Neuron (in vitro differentiated cells): ENCODE data around the gene SUSD6.

Experiments used
- H2AFZ ChIP-seq: one replicate; pipeline ENCODE4 v1.6.1; 2013; ENCODE audit warnings: low read depth, mild to moderate bottlenecking, inconsistent platforms, low read length, moderate library complexity
- H3K27me3 ChIP-seq: one replicate; pipeline ENCODE4 v1.6.1; 2013; ENCODE audit warnings: low read length; ENCODE audit not compliant: insufficient read depth
- H3K36me3 ChIP-seq: one replicate; pipeline ENCODE4 v1.6.1; 2013; ENCODE audit warnings: low read length; ENCODE audit not compliant: insufficient read depth
- H3K4me1 ChIP-seq: one replicate; pipeline ENCODE4 v1.6.1; 2013; ENCODE audit warnings: low read length; ENCODE audit not compliant: insufficient read depth
- H3K4me3 ChIP-seq: 2 replicates; pipeline ENCODE4 v1.5.1; 2013; ENCODE audit warnings: mild to moderate bottlenecking, low read length, moderate library complexity
- H3K9me3 ChIP-seq: one replicate; pipeline ENCODE4 v1.6.1; 2013; ENCODE audit warnings: low read length

SUSD6 gene

DNA sequence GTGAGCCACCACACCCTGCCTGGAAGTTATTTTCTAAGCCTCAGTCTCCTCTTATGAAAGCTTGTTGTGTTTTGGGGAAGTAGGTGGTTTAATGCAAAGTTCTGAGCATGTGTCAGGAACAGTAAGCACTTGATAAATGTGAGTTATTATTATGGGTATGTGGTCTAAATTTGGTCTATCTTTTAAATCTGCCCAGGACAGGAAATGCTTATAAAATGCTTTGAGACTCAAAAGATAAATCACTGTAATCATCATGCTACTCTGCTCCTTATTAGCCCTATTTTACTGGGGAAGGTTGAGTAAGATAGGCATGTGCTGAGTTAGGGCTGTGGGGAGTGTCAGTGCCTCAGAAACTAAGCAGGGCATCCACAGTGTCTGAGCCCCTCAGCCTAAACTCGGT, 142.5 kb downstream of the SUSD6 start:
- no peak overlapping the region for H2AFZ ChIP-seq
- H3K4me3 ChIP-seq = no peak overlapping the region
- H3K9me3 ChIP-seq = no peaks in the 10 kb centered on the region
- no peaks in the 10 kb centered on the region for H3K4me1 ChIP-seq
- H3K27me3 ChIP-seq = no peaks in the 10 kb centered on the region
- H3K36me3 ChIP-seq = no peaks in the 10 kb centered on the region

DNA sequence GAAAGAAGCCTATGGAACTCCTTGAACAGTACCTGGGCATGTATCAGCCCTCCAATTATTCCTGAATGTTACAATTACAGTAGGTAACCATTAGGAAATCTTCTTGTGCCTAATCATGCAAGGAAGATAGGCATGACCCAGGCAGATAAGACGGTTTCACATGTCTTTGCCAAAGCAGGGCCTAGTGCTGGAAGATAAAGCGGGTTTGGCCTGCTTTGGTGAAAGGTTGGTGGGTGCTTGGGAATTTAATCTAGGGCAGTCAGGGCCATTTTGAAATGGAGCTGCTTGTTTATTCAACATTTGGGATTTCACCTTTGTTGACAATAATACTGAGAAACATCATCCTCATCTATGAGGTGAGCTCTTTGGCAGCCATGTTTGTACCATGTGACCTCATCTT, 143.1 kb downstream of the SUSD6 start:
- Histone ChIP-seq H3K4me1 (no peaks in the 10 kb centered on the region), H3K4me3 (no peak overlapping the region), H3K27me3 (no peaks in the 10 kb centered on the region), H2AFZ (no peak overlapping the region), H3K36me3 (no peaks in the 10 kb centered on the region), H3K9me3 (no peaks in the 10 kb centered on the region)

DNA sequence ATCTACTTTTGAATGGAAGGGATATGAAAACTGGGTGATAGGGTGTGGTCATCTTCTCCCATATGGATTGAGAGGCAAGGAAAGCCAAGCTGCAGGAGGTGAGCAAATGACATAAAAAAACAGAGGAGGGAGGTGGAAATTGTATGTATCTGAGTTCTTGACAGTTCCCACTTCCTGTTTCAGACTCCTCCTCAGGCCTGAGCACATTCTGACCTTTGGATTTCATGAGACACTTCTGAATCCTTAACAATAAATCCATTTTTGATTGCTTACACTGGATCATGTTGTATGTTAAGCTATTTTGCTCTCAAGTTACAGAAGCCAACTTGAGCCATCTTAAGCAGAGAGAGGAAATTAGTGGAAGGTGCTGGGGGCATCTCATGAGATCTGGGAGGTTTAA, 143.9 kb downstream of the SUSD6 start:
- Histone ChIP-seq H3K4me1 (no peaks in the 10 kb centered on the region), H3K9me3 (no peaks in the 10 kb centered on the region), H3K36me3 (no peaks in the 10 kb centered on the region), H3K4me3 (no peak overlapping the region), H3K27me3 (no peaks in the 10 kb centered on the region), H2AFZ (no peak overlapping the region)

DNA sequence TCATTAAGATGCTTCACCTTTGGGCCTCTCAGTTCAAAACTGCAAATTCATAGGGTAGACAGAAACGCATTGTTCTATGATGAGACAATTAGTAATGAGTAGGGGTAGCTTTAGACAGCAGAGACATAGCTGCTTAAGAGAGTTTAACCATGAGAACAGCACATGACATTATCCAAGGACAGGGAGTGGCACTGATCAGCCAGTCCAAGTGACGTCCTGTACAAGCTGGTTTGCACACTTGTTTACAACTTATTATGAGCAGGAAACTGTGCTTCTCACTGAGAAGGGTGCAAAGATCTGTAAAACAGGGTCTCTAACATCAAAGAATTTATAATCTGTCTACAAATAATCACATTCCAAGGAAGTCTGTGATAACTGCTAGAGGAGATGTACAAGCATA, 144.4 kb downstream of the SUSD6 start:
- Histone ChIP-seq H3K27me3 (no peaks in the 10 kb centered on the region), H3K36me3 (no peaks in the 10 kb centered on the region)

DNA sequence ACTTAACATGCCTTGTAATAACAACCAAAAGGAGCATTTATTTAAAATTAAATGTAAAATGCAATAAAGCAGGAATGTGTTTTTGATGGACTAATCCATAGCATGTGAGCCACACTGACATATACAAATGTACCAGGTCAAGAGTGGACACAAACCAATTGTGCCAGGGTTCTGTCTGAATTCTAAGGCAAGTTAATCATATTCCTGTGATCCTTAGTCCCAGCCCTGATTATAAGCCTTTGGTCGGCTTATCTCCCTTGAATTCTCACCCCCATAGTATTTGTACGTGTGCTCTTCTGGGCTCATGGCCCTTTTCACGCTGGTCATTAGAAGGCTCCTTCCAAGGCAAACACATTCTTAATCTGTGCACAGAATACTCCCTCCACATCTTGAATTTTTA, 144.9 kb downstream of the SUSD6 start:
- H3K36me3 ChIP-seq = no peaks in the 10 kb centered on the region
- H2AFZ ChIP-seq = no peak overlapping the region
- no peaks in the 10 kb centered on the region for H3K9me3 ChIP-seq
- no peaks in the 10 kb centered on the region for H3K4me1 ChIP-seq
- no peak overlapping the region for H3K4me3 ChIP-seq
- H3K27me3 ChIP-seq = no peaks in the 10 kb centered on the region

More for the DNA sequence above, 144.4 kb downstream of the SUSD6 start:
- Histone ChIP-seq H3K9me3 (no peaks in the 10 kb centered on the region), H2AFZ (no peak overlapping the region), H3K4me1 (no peaks in the 10 kb centered on the region), H3K4me3 (no peak overlapping the region)

DNA sequence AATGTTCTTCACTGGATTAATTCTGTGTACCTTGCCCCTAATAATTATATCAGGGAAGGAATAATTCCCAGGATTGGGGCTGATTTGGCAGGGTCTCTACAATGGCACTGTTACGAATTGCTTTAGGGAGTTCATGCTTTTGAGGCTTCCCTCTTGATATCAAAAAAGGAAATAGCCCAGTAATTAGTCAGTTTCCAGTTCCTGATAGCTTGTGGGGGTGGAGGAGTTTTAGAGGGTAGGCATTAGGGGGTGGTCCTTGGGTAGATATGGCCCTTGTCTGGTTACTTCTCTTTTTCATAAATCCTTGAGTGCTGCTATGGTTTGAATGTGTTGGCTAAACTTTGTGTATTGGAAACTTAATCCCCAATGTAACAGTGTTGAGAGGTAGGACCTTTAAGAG, 149.4 kb downstream of the SUSD6 start:
- no peaks in the 10 kb centered on the region for H3K9me3 ChIP-seq
- H3K27me3 ChIP-seq = no peaks in the 10 kb centered on the region
- H3K36me3 ChIP-seq = no peaks in the 10 kb centered on the region
- no peak overlapping the region for H2AFZ ChIP-seq
- H3K4me1 ChIP-seq = no peaks in the 10 kb centered on the region
- no peak overlapping the region for H3K4me3 ChIP-seq

DNA sequence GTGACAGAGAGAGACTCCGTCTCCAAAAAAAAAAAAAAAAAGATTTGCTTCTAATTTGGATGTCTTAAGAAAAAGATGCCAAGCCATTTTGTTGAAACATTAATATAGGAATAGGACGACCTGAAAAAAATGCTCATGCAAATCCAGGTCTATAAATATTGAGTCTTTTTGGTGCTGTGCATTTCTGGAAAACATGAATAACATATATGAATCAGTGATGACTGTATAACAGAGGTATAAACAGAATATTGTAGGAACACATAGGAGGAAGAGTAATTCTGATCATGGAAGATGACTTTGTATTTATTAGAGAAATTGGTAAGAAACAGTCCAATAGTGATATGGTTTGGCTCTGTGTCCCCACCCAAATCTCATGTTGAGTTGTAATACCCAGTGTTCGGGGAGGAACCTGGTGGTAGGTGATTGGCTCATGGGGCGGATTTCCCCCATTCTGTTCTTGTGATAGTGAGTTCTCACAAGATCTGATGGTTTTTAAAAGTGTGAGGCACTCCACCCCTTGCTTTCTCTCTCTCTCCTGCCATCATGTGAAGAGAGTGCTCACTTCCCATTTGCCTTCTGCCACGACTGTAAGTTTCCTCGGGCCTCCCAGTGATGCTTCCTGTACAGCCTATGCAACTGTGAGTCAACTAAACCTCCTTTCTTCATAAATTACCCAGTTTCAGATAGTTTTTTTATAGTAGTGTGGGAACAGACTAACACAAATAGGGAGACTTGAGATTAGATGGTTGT, 152.5 kb downstream of the SUSD6 start:
- Histone ChIP-seq H2AFZ (no peak overlapping the region), H3K36me3 (peaks cover 12% of the 10 kb centered on the region), H3K4me1 (peaks cover 12% of the 10 kb centered on the region), H3K4me3 (no peak overlapping the region), H3K27me3 (no peaks in the 10 kb centered on the region), H3K9me3 (no peaks in the 10 kb centered on the region)
